ENCODE results near the gene SCAANT1.

The SCAANT1 gene

DNA sequence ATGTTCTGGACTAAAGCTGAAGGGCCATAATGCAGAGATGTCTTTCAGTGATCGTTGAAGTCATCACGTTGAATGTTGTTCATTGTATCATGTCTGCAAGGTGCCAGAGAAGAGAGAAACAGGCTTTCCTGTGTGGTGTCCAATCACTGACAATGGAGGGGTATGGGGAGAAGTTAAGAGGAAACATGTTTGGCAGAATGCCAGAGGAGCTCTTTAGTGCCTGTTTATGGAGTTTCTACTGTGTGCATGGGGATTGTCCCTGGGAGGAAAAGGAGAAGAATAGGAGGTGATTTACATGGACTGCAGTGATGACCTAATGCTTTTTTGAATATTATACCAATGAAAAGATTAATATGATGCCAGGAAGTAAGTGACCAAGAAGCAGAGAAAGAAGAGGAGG is 11.7 kb downstream of the SCAANT1 start:
- H2AFZ ChIP-seq (ENCODE audit: low read length), result no peak overlapping the region
- no peak overlapping the region for H3K4me3 ChIP-seq (ENCODE audit: low read depth, low read length, poor library complexity, severe bottlenecking)
- no peak overlapping the region for H3K4me2 ChIP-seq (ENCODE audit: low read length)
- H3K27ac ChIP-seq (ENCODE audit: low read depth, low read length, poor library complexity, severe bottlenecking), result no peak overlapping the region
- H3K9ac ChIP-seq (ENCODE audit: low read length), result no peak overlapping the region
- no peaks in the 10 kb centered on the region for H3F3A ChIP-seq (ENCODE audit: insufficient read depth, low read length)
- no peaks in the 10 kb centered on the region for H3K9me2 ChIP-seq (ENCODE audit: low read depth, low read length)
- H3K9me3 ChIP-seq (ENCODE audit: low read length), result no peaks in the 10 kb centered on the region
- no peak for TF ChIP-seq EZH2 (IDR thresholded peaks at IDR 0.05; ENCODE audit: borderline replicate concordance, low read length)
- TF ChIP-seq, protein P1, sequence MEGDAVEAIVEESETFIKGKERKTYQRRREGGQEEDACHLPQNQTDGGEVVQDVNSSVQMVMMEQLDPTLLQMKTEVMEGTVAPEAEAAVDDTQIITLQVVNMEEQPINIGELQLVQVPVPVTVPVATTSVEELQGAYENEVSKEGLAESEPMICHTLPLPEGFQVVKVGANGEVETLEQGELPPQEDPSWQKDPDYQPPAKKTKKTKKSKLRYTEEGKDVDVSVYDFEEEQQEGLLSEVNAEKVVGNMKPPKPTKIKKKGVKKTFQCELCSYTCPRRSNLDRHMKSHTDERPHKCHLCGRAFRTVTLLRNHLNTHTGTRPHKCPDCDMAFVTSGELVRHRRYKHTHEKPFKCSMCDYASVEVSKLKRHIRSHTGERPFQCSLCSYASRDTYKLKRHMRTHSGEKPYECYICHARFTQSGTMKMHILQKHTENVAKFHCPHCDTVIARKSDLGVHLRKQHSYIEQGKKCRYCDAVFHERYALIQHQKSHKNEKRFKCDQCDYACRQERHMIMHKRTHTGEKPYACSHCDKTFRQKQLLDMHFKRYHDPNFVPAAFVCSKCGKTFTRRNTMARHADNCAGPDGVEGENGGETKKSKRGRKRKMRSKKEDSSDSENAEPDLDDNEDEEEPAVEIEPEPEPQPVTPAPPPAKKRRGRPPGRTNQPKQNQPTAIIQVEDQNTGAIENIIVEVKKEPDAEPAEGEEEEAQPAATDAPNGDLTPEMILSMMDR (IDR thresholded peaks at IDR 0.05; ENCODE audit: low read length), result no peak
- H3K27me3 ChIP-seq (ENCODE audit: insufficient read depth, low read length), result no peaks in the 10 kb centered on the region
- peaks cover 49% of the 10 kb centered on the region for H3K36me3 ChIP-seq (ENCODE audit: insufficient read depth, low read length)
- peaks cover 5% of the 10 kb centered on the region for H3K4me1 ChIP-seq (ENCODE audit: insufficient read depth, low read length, severe bottlenecking)
- H4K20me1 ChIP-seq (ENCODE audit: insufficient read depth, low read length), result peaks cover 4% of the 10 kb centered on the region; the same call in 1 of the 2 replicates
- H3K79me2 ChIP-seq (ENCODE audit: insufficient read depth, low read length), result peaks cover 16% of the 10 kb centered on the region

DNA sequence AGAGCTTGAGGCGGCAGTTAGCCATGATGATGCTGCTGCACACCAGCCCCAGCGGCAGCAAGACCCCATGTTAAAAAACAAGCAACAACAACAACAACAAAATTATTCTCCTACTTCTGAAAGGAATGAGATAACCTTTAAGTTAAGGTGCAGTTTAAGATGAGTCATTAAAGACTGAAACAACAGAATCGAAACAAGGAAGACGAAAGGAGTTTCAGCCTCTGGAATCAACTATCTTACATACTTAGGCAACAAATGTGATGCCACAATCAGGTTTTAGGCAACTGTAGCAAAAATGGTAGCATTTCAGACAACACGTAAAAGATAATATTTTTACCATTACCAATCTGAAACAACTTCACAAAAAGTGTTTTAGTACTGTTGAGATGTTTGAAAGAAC is 12.2 kb downstream of the SCAANT1 start:
- Histone ChIP-seq H3K9ac (ENCODE audit: low read length) (no peak overlapping the region), H3K27ac (ENCODE audit: low read depth, low read length, poor library complexity, severe bottlenecking) (no peak overlapping the region), H3K9me3 (ENCODE audit: low read length) (no peaks in the 10 kb centered on the region), H4K20me1 (ENCODE audit: insufficient read depth, low read length) (peaks cover 4% of the 10 kb centered on the region; the same call in 1 of the 2 replicates), H3K4me2 (ENCODE audit: low read length) (no peak overlapping the region), H3K27me3 (ENCODE audit: insufficient read depth, low read length) (no peaks in the 10 kb centered on the region), H3K4me3 (ENCODE audit: low read depth, low read length, poor library complexity, severe bottlenecking) (no peak overlapping the region), H2AFZ (ENCODE audit: low read length) (no peak overlapping the region), H3K4me1 (ENCODE audit: insufficient read depth, low read length, severe bottlenecking) (peaks cover 5% of the 10 kb centered on the region), H3K36me3 (ENCODE audit: insufficient read depth, low read length) (peaks cover 47% of the 10 kb centered on the region), H3K9me2 (ENCODE audit: low read depth, low read length) (no peaks in the 10 kb centered on the region), H3K79me2 (ENCODE audit: insufficient read depth, low read length) (peaks cover 21% of the 10 kb centered on the region), H3F3A (ENCODE audit: insufficient read depth, low read length) (no peaks in the 10 kb centered on the region)
- no peak for TF ChIP-seq EZH2 (IDR thresholded peaks at IDR 0.05; ENCODE audit: borderline replicate concordance, low read length)
- TF ChIP-seq, protein P1 (IDR thresholded peaks at IDR 0.05; ENCODE audit: low read length), result no peak

DNA sequence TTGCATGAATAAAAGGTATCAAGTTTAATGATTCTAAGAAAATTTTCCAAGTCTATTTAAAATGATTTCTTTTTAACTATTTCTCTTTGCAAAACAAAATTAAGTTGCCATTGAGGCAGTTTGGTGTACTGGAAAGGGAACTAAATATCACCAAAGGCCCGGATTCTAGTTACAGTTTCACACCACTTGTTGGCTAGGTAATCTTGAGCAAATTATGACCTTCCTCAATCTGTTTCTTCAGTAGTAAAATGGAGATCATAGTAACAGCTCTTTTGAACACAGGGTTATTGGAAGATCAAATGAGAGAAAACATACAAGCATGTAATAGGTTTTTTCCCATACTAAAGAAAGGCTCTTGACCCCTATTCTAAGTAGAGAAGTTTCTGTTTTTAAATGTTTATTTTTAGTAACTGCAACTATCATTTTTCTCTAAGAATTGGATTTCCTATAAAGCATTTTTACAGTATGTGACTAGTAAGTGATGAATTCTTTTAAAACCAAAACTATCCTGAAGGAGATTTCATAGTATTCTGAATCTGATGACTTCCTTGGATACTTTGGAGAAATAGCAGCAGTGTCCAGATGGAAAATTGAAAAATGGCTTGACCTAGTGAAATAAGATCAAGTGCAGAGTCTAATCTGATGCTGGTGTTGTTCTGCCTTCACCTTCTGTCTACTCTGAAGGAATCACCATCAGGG is 15.7 kb downstream of the SCAANT1 start:
- no peak for TF ChIP-seq EZH2 (IDR thresholded peaks at IDR 0.05; ENCODE audit: borderline replicate concordance, low read length)
- TF ChIP-seq, protein P1 (IDR thresholded peaks at IDR 0.05; ENCODE audit: low read length), result no peak
- Histone ChIP-seq H3F3A (ENCODE audit: insufficient read depth, low read length) (no peaks in the 10 kb centered on the region), H3K79me2 (ENCODE audit: insufficient read depth, low read length) (peaks cover 34% of the 10 kb centered on the region)

More for the DNA sequence above, 15.7 kb downstream of the SCAANT1 start:
- H3K36me3 ChIP-seq (ENCODE audit: insufficient read depth, low read length), result peaks cover 45% of the 10 kb centered on the region
- H3K27ac ChIP-seq (ENCODE audit: low read depth, low read length, poor library complexity, severe bottlenecking), result no peak overlapping the region
- H3K4me2 ChIP-seq (ENCODE audit: low read length), result no peak overlapping the region
- no peaks in the 10 kb centered on the region for H3K27me3 ChIP-seq (ENCODE audit: insufficient read depth, low read length)
- no peak overlapping the region for H2AFZ ChIP-seq (ENCODE audit: low read length)
- peaks cover 4% of the 10 kb centered on the region; the same call in 1 of the 2 replicates for H4K20me1 ChIP-seq (ENCODE audit: insufficient read depth, low read length)
- H3K4me1 ChIP-seq (ENCODE audit: insufficient read depth, low read length, severe bottlenecking), result peaks cover 5% of the 10 kb centered on the region
- H3K9me3 ChIP-seq (ENCODE audit: low read length), result no peaks in the 10 kb centered on the region
- H3K4me3 ChIP-seq (ENCODE audit: low read depth, low read length, poor library complexity, severe bottlenecking), result no peak overlapping the region
- no peaks in the 10 kb centered on the region for H3K9me2 ChIP-seq (ENCODE audit: low read depth, low read length)
- no peak overlapping the region for H3K9ac ChIP-seq (ENCODE audit: low read length)
